Activated T-cell treated with anti-CD3 and anti-CD28 coated beads, Interleukin-2, amount 50 U/mL, for 72 hours (primary cell): ENCODE measurements around the gene HSD17B12. TPM values are rescaled to one million over a fixed set of nuclear protein-coding genes. Genes with fewer than 3 reads are reported as not detected.
"Not testable (repeated sequence)": the region's sequence is repeated elsewhere in the genome, so short reads cannot be mapped to it uniquely, and the experiment has no call there.

Source experiments
- ATAC-seq, 2 donors: fragments of 150-1000 bp; cut with Tn5 transposase; replicated peaks in 1 of 2; 2 replicates each; pipeline ENCODE4 v1.10.0; 2021; ENCODE audit warnings: moderate library complexity in 2 of 2, mild to moderate bottlenecking in 1 of 2
- DNase-seq, 2 donors: peaks; one replicate each; pipeline ENCODE4 v3.0.0; 2021 to 2022; ENCODE audit warnings: mixed read lengths in 1 of 2
- H3K27ac Mint-ChIP-seq: one replicate; pipeline ENCODE4 v1.8.0; 2022; ENCODE audit warnings: mild to moderate bottlenecking, moderate library complexity, mixed read lengths
- H3K27me3 Mint-ChIP-seq: one replicate; pipeline ENCODE4 v1.8.0; 2022; ENCODE audit warnings: low read depth, mixed read lengths
- H3K36me3 Mint-ChIP-seq, 2 donors: one replicate each; pipeline ENCODE4 v1.8.0; 2022; ENCODE audit warnings: mixed read lengths in 2 of 2, mild to moderate bottlenecking in 1 of 2; ENCODE audit not compliant: insufficient read depth in 2 of 2
- H3K4me1 Mint-ChIP-seq: one replicate; pipeline ENCODE4 v1.8.0; 2022; ENCODE audit warnings: low read depth, mixed read lengths
- H3K4me3 Mint-ChIP-seq, 2 donors: one replicate each; pipeline ENCODE4 v1.8.0; 2022; ENCODE audit warnings: mild to moderate bottlenecking in 2 of 2, mixed read lengths in 2 of 2, moderate library complexity in 2 of 2
- H3K9me3 Mint-ChIP-seq, 2 donors: one replicate each; pipeline ENCODE4 v1.8.0; 2022; ENCODE audit warnings: mixed read lengths in 2 of 2
- total RNA-seq, 2 donors: library from RNA; stranded (reverse); gene quantifications; one replicate each; pipeline ENCODE4 v1.2.3, GENCODE V29; 2022

HSD17B12 gene
- total RNA-seq, 2 donors from 2014 or later, result 46.2 to 49.0 TPM

DNA sequence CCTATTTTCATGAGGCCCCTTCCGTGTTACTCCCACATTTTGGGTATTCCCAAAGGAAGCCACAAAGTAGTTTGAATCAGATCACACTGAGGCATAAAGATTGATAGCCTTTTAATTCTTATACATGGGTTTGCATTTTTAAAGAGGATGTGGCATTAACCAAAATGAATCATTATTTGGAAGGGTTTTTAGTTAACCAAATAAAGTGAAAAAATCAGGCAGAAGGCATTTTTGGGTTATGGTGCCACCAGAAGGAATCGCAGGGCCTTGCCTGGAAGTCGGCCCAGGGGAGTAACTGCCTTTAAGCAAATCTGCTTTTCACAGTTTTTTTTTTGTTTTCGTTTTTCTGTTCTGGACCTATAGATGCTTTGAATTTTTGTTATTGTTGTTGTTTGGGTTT, 55.4 kb downstream of the HSD17B12 start:
- no peak for DNase-seq
- Mint-ChIP-seq H3K36me3 (peaks cover 14 to 23% of the 10 kb centered on the region in 2 donors), H3K9me3 (peaks cover 6 to 9% of the 10 kb centered on the region in 2 donors), H3K4me3 (no peak overlapping the region), H3K27me3 (no peaks in the 10 kb centered on the region), H3K4me1 (peaks cover 14% of the 10 kb centered on the region), H3K27ac (no peak overlapping the region)
- no peak for ATAC-seq

DNA sequence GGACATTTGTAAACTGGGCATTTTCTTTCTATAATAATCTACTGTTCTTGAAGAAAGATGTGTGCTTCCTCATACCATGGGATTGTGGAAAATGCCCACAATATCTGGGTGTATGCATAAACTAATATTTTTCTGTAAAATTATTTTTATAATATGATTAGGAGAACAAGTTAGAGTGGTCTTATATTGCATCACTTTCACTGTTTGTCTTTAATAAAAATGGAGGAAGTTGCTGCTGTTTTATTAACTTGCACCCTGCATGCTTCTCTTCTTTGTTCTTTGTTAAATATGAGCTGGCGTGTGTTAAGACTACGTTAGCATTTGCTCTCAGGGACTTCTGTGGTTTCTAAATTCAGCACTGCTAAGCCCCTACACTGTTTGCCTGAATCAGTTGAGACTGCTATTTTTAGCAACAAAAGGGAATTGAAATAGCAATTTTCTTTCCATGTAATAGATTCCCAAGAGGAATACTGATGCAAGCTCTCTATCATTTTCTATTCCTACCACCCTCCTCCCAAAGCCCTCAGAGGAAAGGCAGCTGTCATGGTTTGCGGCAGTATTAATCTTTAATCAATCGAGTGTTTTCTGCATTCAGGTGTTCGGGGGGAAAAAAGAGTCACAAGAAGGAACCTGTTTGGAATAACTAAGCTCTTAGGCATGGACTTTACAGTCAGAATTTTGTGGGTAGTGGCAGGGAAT, 56.1 kb downstream of the HSD17B12 start:
- H3K4me1 Mint-ChIP-seq, result peaks cover 14% of the 10 kb centered on the region
- H3K36me3 Mint-ChIP-seq, result peaks cover 14 to 23% of the 10 kb centered on the region in 2 donors

DNA sequence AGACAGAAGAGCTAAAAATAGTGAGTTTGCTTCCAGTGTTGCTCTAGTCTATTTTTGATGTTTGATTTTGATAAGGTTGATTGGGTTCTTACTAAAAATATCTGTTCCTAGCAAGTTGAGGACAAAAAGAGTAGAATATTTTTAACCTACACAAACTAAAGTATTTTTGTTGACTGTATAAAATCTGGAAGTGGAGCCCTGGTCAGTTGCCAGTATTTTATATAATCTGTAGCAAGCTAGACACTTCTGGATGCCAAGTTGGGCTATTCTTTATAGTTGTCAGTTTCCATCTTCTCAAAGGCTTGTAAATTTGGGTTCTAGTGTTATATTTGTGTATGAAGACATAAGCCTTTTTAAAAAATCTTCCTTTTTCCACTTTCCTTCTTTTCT, 56.7 kb downstream of the HSD17B12 start:
- DNase-seq (no peak), ATAC-seq (no peak)
- H3K4me3 Mint-ChIP-seq, result no peak overlapping the region
- H3K4me1 Mint-ChIP-seq, result peaks cover 14% of the 10 kb centered on the region
- H3K9me3 Mint-ChIP-seq, result peaks cover 6 to 9% of the 10 kb centered on the region in 2 donors
- H3K36me3 Mint-ChIP-seq, result peaks cover 14 to 23% of the 10 kb centered on the region in 2 donors
- no peak overlapping the region for H3K27ac Mint-ChIP-seq
- H3K27me3 Mint-ChIP-seq, result no peaks in the 10 kb centered on the region

More for the DNA sequence above, 56.1 kb downstream of the HSD17B12 start:
- no peak for DNase-seq
- Mint-ChIP-seq H3K9me3 (peaks cover 6 to 9% of the 10 kb centered on the region in 2 donors), H3K27me3 (no peaks in the 10 kb centered on the region), H3K4me3 (no peak overlapping the region), H3K27ac (no peak overlapping the region)
- ATAC-seq, result no peak

GRCh38 chr11:43738600-43739409, 58.3 kb downstream of the HSD17B12 start:
- ATAC-seq (no peak), DNase-seq (no peak)
- peaks cover 19 to 33% of the 10 kb centered on the region in 2 donors for H3K36me3 Mint-ChIP-seq
- H3K9me3 Mint-ChIP-seq, result peaks cover 5 to 16% of the 10 kb centered on the region in 2 donors
- no peak overlapping the region for H3K27ac Mint-ChIP-seq
- H3K27me3 Mint-ChIP-seq, result no peaks in the 10 kb centered on the region
- peaks cover 14% of the 10 kb centered on the region for H3K4me1 Mint-ChIP-seq
- no peak overlapping the region for H3K4me3 Mint-ChIP-seq

- no peak overlapping the region for H3K27ac Mint-ChIP-seq
- ATAC-seq (no peak), DNase-seq (no peak)
- H3K4me1 Mint-ChIP-seq, result peaks cover 4% of the 10 kb centered on the region
- peaks cover 11 to 16% of the 10 kb centered on the region in 2 donors for H3K9me3 Mint-ChIP-seq
- peaks cover 15 to 28% of the 10 kb centered on the region in 2 donors for H3K36me3 Mint-ChIP-seq
- H3K27me3 Mint-ChIP-seq, result no peaks in the 10 kb centered on the region
- H3K4me3 Mint-ChIP-seq, result no peak overlapping the region
Measured at GRCh38 chr11:43746670-43747069, 66.1 kb downstream of the HSD17B12 start.

- Mint-ChIP-seq H3K4me3 (no peak overlapping the region), H3K36me3 (peaks cover 15 to 30% of the 10 kb centered on the region in 2 donors), H3K4me1 (peaks cover 4% of the 10 kb centered on the region), H3K27me3 (no peaks in the 10 kb centered on the region), H3K9me3 (peaks cover 11 to 16% of the 10 kb centered on the region in 2 donors), H3K27ac (no peak overlapping the region)
- ATAC-seq (no peak), DNase-seq (no peak)
Measured at GRCh38 chr11:43747130-43747802, 66.7 kb downstream of the HSD17B12 start.

GRCh38 chr11:43748095-43748494, 67.6 kb downstream of the HSD17B12 start:
- Mint-ChIP-seq H3K4me3 (no peak overlapping the region), H3K4me1 (peaks cover 4% of the 10 kb centered on the region), H3K27me3 (no peaks in the 10 kb centered on the region), H3K27ac (no peak overlapping the region), H3K36me3 (peaks cover 15 to 22% of the 10 kb centered on the region in 2 donors), H3K9me3 (peaks cover 11 to 16% of the 10 kb centered on the region in 2 donors)
- DNase-seq (no peak), ATAC-seq (no peak)

- Mint-ChIP-seq H3K36me3 (peaks cover 7 to 18% of the 10 kb centered on the region in 2 donors), H3K4me1 (peaks cover 4% of the 10 kb centered on the region), H3K9me3 (peaks cover 5 to 9% of the 10 kb centered on the region in 2 donors), H3K4me3 (no peak overlapping the region), H3K27ac (no peak overlapping the region), H3K27me3 (no peaks in the 10 kb centered on the region)
- ATAC-seq (no peak), DNase-seq (no peak)
Measured at GRCh38 chr11:43751726-43752125, 71.2 kb downstream of the HSD17B12 start.

DNA sequence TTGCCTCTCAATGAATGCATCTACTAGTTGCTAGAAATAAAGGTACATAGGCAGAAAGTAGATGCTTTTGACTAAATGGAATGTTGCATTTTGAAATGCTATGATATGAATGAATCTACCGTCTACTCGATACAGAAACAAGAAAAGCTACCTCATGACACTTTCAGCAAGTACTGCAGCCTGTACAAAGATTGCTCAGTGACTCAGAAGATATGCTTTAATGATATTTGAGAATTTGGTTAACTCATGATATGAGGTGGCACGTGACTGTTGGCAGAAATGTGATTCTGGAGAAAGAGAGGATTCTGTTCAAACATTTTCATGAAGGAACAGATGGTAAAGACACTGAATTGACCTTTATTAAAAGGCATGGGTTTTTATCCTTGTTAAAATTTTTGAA, 76.0 kb downstream of the HSD17B12 start:
- Mint-ChIP-seq H3K4me3 (no peak overlapping the region), H3K4me1 (no peaks in the 10 kb centered on the region), H3K27me3 (no peaks in the 10 kb centered on the region), H3K27ac (no peak overlapping the region), H3K9me3 (no peaks in the 10 kb centered on the region), H3K36me3 (peaks cover 6 to 18% of the 10 kb centered on the region in 2 donors)
- no peak for DNase-seq
- no peak for ATAC-seq

- H3K27me3 Mint-ChIP-seq, result no peaks in the 10 kb centered on the region
- DNase-seq (no peak), ATAC-seq (no peak)
- no peak overlapping the region for H3K4me3 Mint-ChIP-seq
- H3K9me3 Mint-ChIP-seq, result peaks cover 0 to 1% of the 10 kb centered on the region in 2 donors
- no peak overlapping the region for H3K27ac Mint-ChIP-seq
- peaks cover 7 to 17% of the 10 kb centered on the region in 2 donors for H3K36me3 Mint-ChIP-seq
- H3K4me1 Mint-ChIP-seq, result no peaks in the 10 kb centered on the region
Measured at GRCh38 chr11:43758927-43759326, 78.4 kb downstream of the HSD17B12 start.

GRCh38 chr11:43760902-43761301, 80.4 kb downstream of the HSD17B12 start:
- H3K4me1 Mint-ChIP-seq, result no peaks in the 10 kb centered on the region
- H3K36me3 Mint-ChIP-seq, result peaks cover 13 to 28% of the 10 kb centered on the region in 2 donors
- no peak for DNase-seq
- no peaks in the 10 kb centered on the region for H3K27me3 Mint-ChIP-seq
- ATAC-seq, result no peak
- peaks cover 3 to 8% of the 10 kb centered on the region in 2 donors for H3K9me3 Mint-ChIP-seq
- H3K27ac Mint-ChIP-seq, result no peak overlapping the region
- H3K4me3 Mint-ChIP-seq, result no peak overlapping the region

DNA sequence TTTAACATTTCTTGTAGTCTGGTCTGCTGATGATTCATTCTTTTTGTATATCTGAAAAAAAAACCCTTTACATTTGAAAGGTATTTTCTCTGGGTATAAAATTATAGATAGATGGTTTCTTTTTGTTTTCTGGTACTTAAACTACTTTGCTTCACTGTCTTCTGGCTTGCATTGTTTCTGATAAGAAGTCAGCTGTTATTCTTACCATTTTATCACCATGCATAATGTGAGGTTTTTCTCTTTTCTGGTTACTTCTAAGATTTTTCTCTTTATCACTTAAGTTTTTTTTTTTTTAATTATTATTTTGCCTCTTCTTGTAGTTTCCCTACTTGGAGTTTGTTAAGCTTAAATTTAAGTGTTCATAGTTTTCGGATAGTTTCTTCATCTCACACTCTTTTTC, 84.7 kb downstream of the HSD17B12 start:
- H3K4me3 Mint-ChIP-seq, result no peak overlapping the region
- ATAC-seq (no peak), DNase-seq (no peak)
- H3K36me3 Mint-ChIP-seq, result peaks cover 17 to 29% of the 10 kb centered on the region in 2 donors
- no peak overlapping the region for H3K27ac Mint-ChIP-seq
- H3K9me3 Mint-ChIP-seq, result peaks cover 5 to 11% of the 10 kb centered on the region in 2 donors
- H3K27me3 Mint-ChIP-seq, result no peaks in the 10 kb centered on the region
- no peaks in the 10 kb centered on the region for H3K4me1 Mint-ChIP-seq

DNA sequence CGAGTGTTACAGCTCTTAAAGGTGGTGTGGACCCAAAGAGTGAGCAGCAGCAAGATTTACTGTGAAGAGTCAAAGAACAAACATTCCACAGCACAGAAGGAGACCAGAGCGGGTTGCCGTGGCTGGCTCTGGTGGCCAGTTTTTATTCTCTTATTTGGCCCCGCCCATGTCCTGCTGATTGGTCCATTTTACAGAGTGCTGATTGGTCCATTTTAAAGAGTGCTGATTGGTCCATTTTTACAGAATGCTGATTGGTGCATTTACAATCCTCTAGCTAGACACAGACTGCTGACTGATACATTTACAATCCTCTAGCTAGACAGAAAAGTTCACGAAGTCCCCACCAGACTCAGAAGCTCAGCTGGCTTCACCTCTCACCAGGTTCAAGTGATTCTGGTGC, 88.1 kb downstream of the HSD17B12 start:
- not testable (repeated sequence) for H3K27ac Mint-ChIP-seq, H3K4me1 Mint-ChIP-seq, DNase-seq, H3K4me3 Mint-ChIP-seq, H3K27me3 Mint-ChIP-seq, ATAC-seq
- H3K9me3 Mint-ChIP-seq, result peaks cover 5 to 11% of the 10 kb centered on the region in 2 donors
- H3K36me3 Mint-ChIP-seq, result peaks cover 16 to 25% of the 10 kb centered on the region in 2 donors
